HG03571 (cell line): ENCODE data around the gene CAMK4.

Experiments
- ATAC-seq: cut with Tn5 transposase; IDR thresholded peaks from one replicate; pipeline ENCODE4 v1.9.1; 2021; ENCODE audit not compliant: unreplicated experiment

The CAMK4 gene

GRCh38 chr5:111530298-111530740, 306.1 kb downstream of the CAMK4 start:
- ATAC-seq = peak; percentile 93

- ATAC-seq = no peak
Observed at GRCh38 chr5:111532886-111533582, 308.9 kb downstream of the CAMK4 start.

- no peak for ATAC-seq
Observed at GRCh38 chr5:111535879-111536549, 311.8 kb downstream of the CAMK4 start.

- no peak for ATAC-seq
Observed at GRCh38 chr5:111537141-111538024, 313.2 kb downstream of the CAMK4 start.
